DOHH2 (cell line): ENCODE results near the gene EPB41L5.

ENCODE experiments used
- H3F3A ChIP-seq: fragments of 200-600 bp; sonication (generic), shearing (Covaris generic); 2 replicates; pipeline ENCODE4 v1.6.0; 2016; ENCODE audit warnings: antibody characterized with exemption, mild to moderate bottlenecking; ENCODE audit not compliant: control insufficient read depth, insufficient read depth
- H3K27ac ChIP-seq: fragments of 200-600 bp; sonication (generic); 2 replicates; pipeline ENCODE4 v1.5.1; 2014; ENCODE audit warnings: low read depth, mild to moderate bottlenecking, low read length, moderate library complexity
- H3K27me3 ChIP-seq: fragments of 200-600 bp; sonication (generic); 2 replicates; pipeline ENCODE4 v1.6.1; 2014; ENCODE audit warnings: mild to moderate bottlenecking, low read length, mixed read lengths; ENCODE audit not compliant: control insufficient read depth
- H3K36me3 ChIP-seq: fragments of 200-600 bp; sonication (generic); 2 replicates; pipeline ENCODE4 v1.6.1; 2014; ENCODE audit warnings: mild to moderate bottlenecking, low read length, moderate library complexity, mixed read lengths; ENCODE audit not compliant: control insufficient read depth
- H3K4me1 ChIP-seq: fragments of 200-600 bp; sonication (generic); 2 replicates; pipeline ENCODE4 v1.6.1; 2014; ENCODE audit warnings: mild to moderate bottlenecking, low read length, mixed read lengths; ENCODE audit not compliant: control insufficient read depth
- H3K4me2 ChIP-seq: fragments of 200-600 bp; sonication (generic); 2 replicates; pipeline ENCODE4 v1.6.0; 2014; ENCODE audit warnings: mild to moderate bottlenecking, low read length, moderate library complexity
- H3K4me3 ChIP-seq: fragments of 200-600 bp; sonication (generic); 2 replicates; pipeline ENCODE4 v1.5.1; 2014; ENCODE audit warnings: mild to moderate bottlenecking, low read length, mixed read lengths
- H3K79me2 ChIP-seq: fragments of 200-600 bp; sonication (generic); 2 replicates; pipeline ENCODE4 v1.6.1; 2014; ENCODE audit warnings: mild to moderate bottlenecking, low read length, mixed read lengths; ENCODE audit not compliant: control insufficient read depth
- H3K9me2 ChIP-seq: fragments of 200-600 bp; sonication (generic); replicated peaks from 2 replicates; pipeline ENCODE4 v1.6.1; 2014; ENCODE audit warnings: mild to moderate bottlenecking, low read length, mixed read lengths; ENCODE audit not compliant: control insufficient read depth
- H3K9me3 ChIP-seq: fragments of 200-600 bp; sonication (generic); 2 replicates; pipeline ENCODE4 v1.6.1; 2014; ENCODE audit warnings: antibody characterized with exemption, low read length, mixed read lengths; ENCODE audit not compliant: control insufficient read depth, insufficient read depth
- H4K20me1 ChIP-seq: fragments of 200-600 bp; sonication (generic); 2 replicates; pipeline ENCODE4 v1.6.0; 2014; ENCODE audit warnings: low read depth, mild to moderate bottlenecking, antibody characterized with exemption, low read length, moderate library complexity; ENCODE audit not compliant: control insufficient read depth, insufficient read depth
- CTCF ChIP-seq: fragments of 200-600 bp; sonication (generic); IDR thresholded peaks from one replicate; pipeline ENCODE4 v1.5.1; 2014; ENCODE audit warnings: antibody characterized with exemption, mild to moderate bottlenecking, low read depth, low read length; ENCODE audit not compliant: poor library complexity, severe bottlenecking
- EZH2phosphoT487 ChIP-seq: fragments of 200-600 bp; sonication (generic); IDR thresholded peaks from 2 replicates; pipeline ENCODE4 v1.6.1; 2017; ENCODE audit warnings: borderline replicate concordance, mild to moderate bottlenecking, antibody characterized with exemption, low read length, moderate library complexity, mixed read lengths

The EPB41L5 gene

GRCh38 chr2:120104772-120105171 is 91.9 kb downstream of the EPB41L5 start:
- Histone ChIP-seq H4K20me1 (no peaks in the 10 kb centered on the region), H3K27ac (no peak overlapping the region), H3K9me2 (no peaks in the 10 kb centered on the region), H3K4me1 (peaks cover 13% of the 10 kb centered on the region), H3K27me3 (no peaks in the 10 kb centered on the region), H3K9me3 (no peaks in the 10 kb centered on the region), H3K4me2 (no peak overlapping the region), H3F3A (no peaks in the 10 kb centered on the region), H3K79me2 (no peaks in the 10 kb centered on the region), H3K4me3 (no peak overlapping the region), H3K36me3 (no peaks in the 10 kb centered on the region)
- TF ChIP-seq EZH2phosphoT487 = no peak
- TF ChIP-seq CTCF = no peak

- Histone ChIP-seq H3K27ac (no peak overlapping the region), H3K27me3 (no peaks in the 10 kb centered on the region), H3K4me1 (peaks cover 16% of the 10 kb centered on the region), H3F3A (no peaks in the 10 kb centered on the region), H3K36me3 (no peaks in the 10 kb centered on the region), H3K9me2 (no peaks in the 10 kb centered on the region), H4K20me1 (no peaks in the 10 kb centered on the region), H3K9me3 (no peaks in the 10 kb centered on the region), H3K4me3 (no peak overlapping the region), H3K4me2 (no peak overlapping the region), H3K79me2 (no peaks in the 10 kb centered on the region)
- no peak for TF ChIP-seq EZH2phosphoT487
- no peak for TF ChIP-seq CTCF
Measured at GRCh38 chr2:120105360-120105759, 92.5 kb downstream of the EPB41L5 start.

- Histone ChIP-seq H3K36me3 (no peaks in the 10 kb centered on the region), H4K20me1 (no peaks in the 10 kb centered on the region), H3K9me2 (no peaks in the 10 kb centered on the region), H3K27ac (no peak overlapping the region), H3F3A (no peaks in the 10 kb centered on the region), H3K4me3 (no peak overlapping the region), H3K79me2 (no peaks in the 10 kb centered on the region), H3K27me3 (peaks cover 3% of the 10 kb centered on the region; the same call in 1 of the 2 replicates), H3K4me1 (peaks cover 16% of the 10 kb centered on the region), H3K9me3 (no peaks in the 10 kb centered on the region), H3K4me2 (no peak overlapping the region)
- TF ChIP-seq EZH2phosphoT487 = no peak
- TF ChIP-seq CTCF = no peak
Measured at GRCh38 chr2:120108049-120108448, 95.2 kb downstream of the EPB41L5 start.
